NCI-H146 treated with DMSO at 0.1 percent for 48 hours (cell line): ENCODE results near the gene DEGS1.

Experiments used
- DNase-seq: peaks from one replicate; lab custom pipeline; 2025; ENCODE audit not compliant: unreplicated experiment; lab: John Stamatoyannopoulos, UW

The DEGS1 gene

DNA sequence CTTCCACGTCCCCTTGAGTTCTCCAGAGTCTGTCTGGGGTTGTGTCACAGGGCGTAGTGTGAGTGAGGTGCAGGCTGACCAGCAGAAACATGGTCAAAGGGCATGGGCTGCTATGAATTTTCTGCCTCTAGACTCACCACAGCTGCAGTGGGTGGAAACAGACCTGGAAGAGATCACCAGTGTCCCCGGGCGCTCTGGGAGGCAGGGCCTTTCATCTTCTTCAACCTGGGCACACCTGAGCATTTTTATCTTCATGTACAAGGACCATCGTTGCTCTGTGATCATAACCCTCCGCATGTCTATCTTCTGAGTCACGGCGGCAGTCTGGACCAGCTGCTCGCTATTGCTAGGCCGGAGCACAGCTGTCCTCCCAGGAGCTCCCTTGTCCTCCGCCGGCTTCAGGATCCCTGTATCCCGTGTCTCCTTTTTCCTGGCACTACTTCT is 29.6 kb downstream of the DEGS1 start:
- no peak for DNase-seq

DNA sequence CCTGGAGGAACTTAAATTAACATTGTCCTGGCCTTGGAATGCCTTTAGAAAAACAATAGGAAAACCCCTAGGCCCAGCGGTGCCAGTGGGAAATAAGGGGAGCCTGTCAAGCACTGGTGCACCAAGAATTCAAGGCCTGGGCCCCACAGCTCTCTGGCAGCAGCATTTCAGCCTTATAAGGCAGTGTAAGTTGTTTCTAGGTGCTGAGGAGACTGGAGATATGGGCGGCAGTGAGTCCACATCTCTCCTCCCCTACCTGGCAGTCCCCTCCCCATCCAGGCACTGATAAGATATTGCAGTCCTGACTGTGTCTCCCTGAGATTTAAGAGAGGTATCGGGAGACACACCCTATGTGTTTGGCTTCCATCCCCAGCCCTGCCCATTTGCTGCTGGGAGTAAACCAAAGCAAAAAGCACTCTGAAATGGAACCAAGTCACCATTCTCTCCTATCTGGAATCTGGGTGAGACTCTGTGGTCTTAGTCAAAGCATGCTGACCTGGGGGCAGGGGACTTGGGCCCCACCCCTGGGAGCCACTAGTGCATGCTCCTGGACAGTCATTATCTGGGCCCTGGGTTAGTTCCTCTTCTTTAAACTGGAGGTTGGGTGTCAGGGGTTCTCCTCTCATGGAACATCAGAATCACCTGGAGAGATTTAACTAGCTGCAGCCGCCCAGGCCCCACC is 30.5 kb downstream of the DEGS1 start:
- no peak for DNase-seq

DNA sequence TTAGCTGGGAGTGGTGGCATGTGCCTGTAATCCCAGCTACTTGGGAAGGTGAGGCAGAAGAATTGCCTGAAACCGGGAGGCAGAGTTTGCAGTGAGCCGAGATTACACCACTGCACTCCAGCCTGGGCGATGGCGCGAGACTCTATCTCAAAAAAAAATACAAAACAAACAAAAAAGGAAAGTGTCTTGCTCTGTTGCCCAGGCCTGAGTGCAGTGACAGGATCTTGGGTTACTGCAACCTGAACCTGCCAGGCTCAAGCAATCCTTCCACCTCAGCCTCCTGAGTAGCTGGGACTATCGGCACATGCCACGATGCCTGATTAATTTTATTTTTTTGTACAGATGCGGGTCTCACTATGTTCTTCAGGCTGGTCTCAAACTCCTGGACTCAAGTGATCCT is 33.3 kb downstream of the DEGS1 start:
- no peak for DNase-seq

DNA sequence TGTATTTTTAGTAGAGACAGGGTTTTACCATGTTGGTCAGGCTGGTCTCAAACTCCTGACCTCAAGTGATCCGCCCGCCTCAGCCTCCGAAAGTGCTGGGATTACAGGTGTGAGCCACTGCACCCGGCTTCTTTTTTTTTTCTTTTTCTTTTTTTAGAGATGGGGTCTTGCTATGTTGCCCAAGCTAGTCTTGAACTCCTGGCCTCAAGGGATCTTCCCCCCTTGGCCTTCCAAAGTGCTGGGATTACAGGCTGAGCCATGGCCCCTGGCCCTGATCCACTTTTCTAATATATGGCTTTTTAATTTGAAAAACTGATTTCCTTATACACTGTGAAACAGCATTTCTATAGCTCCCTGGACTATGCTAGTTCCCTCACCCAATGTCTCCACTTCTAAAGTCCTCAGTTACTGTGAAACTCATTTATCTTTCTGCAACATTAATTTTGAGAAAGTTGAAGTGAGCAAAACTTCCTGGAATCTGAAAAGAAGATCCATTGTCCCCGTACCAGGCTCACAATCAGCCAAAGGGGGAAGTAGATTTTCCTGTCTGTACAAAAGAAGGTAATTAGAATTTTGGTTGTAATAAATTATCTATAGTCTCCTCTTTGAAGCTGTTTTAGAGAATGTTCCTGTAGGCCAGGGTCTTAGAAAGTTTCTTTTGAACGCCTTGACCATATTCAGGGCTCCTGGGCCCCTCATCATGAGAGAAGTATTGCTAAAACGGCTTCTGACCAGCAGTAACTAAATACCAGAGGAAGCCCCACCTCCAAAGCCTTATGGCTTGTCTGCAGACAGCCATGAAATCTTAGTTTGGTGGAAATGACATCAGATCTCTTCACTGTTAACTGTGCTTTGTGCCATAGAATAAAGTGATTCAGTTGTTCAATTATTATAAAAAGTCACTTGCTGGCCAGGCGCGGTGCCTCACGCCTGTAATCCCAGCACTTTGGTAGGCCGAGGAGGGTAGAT is 34.9 kb downstream of the DEGS1 start:
- DNase-seq: no peak

DNA sequence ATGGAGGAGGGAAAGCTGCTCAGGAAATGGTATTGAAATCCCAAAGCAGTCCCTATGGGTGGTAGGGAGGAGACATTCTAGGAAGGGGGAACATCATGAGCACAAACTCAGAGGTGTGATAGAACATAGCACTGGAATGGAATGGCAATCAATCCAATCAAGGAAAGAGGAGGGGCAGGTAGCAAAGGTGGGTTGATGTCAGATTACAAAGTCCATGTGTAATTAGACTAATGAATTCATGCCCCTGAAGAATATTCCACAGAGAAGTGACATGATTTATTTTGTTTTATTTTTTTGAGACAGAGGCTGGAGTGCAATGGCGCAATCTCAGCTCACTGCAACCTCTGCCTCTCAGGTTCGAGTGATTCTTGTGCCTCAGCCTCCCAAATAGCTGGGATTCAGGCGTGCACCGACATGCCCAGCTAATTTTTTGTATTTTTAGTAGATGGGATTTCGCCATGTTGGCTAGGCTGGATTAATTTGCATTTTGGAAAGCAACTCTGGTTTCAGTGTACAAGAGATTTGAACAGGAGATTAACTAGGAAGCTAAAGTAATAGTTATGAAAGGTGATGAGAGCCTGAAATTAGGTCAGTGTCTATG is 36.1 kb downstream of the DEGS1 start:
- DNase-seq: no peak

DNA sequence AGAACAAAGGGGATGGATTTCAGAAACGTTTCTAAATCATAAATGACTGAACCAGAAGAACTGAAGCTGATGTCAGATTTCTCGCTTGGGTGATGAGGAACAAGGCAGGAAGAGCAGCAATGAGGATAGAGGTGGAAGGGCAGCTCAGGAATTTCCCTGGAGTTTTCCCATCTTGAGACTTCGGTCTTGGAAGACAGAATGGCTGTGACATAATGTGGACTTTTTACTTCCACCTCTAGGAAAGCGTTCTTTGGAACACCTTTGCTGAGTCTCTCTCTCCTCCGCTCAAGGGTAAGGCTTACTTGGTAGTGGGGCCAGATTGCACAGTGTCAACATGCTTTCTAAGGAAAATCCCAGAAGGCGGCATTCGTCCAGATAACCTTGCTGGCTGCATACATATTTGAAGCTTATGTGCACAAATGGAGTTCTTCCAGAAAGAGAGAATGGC is 36.6 kb downstream of the DEGS1 start:
- DNase-seq: no peak

DNA sequence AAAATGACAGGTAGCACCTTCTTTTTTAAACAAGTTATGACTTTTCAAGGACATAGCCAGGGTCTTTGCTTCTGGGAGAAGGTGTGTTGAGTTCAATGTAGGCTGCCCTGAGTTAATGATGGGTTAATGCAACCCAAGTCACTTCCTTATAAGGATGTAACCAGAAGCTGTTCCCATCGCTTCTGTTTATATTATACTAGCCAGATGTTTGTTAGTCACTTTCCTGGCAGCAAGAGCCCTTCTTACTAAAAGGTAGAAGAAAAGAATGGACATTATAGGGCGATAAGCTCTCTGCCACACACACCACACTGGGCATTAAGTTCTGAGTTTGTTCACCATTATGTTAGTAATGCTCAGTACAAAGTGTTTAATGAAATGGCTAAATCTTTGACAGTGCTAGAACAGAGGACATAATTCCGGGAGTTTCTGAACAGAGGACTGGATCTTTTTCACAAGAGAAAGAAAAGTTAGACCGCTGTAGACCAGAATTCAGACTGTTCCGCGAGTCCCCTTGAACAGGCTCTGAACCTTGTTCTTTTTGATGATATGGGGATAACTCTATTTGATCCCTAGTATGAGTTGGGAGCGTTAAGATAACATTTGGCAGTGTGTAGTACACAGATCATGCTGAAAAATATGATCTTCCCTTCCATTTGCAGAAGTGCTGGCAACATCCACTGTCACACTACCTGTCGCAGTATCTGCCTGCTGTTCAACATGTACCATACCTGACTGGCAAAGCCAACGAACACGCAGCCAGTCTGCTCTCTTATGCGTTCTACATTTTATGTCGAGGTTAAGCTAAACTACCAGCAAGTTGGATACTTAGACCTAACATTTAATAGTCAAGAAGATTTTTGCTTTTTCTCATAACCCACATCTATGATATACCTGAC is 41.0 kb downstream of the DEGS1 start:
- no peak for DNase-seq

DNA sequence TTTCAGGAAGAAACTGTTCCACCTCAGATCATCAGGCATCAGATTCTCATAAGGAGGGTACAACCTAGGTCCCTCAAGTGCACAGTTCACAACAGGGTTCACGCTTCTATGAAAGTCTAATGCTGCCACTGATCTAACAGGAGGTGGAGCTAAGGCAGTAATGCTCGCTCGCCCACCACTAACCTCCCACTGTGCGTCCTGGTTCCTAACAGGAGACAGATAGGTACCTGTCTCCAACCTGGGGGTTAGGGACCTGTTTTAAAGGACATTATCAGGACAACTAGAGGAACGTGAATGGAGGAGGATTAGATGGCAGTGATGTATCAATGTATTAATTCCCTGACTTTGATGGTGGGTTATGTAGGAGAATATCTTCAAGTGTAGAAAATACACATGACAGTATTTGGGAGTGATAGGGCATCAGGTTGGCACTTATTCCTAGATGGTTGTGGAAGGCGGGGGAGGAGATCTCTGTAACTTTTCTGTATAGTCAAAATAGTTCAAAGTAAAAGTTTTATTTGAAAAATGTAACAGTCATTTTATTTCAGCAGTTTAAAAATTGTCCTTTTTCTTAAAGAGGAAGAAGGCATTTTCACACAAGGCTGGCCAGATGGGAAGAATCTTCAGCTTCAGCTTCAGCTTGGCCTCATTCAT is 43.9 kb downstream of the DEGS1 start:
- DNase-seq: no peak

DNA sequence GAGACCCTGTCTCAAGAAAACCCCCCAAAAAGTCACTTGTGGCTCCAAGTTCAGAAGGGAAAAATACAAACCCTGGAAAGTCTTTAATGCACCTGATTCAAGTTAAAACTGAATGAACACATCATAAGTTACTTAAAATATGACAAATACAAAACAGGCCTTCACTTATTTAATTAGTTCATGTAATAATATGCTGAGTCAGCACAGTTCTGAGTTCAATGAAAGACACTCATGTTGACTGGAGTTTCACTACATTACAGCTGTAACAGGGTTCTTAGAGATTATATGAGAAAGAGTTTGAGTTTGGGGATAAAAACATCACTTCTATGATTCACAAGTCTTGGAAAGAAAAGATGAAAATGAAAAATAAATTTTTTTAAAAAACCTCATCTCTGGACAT is 51.0 kb downstream of the DEGS1 start:
- DNase-seq: no peak

DNA sequence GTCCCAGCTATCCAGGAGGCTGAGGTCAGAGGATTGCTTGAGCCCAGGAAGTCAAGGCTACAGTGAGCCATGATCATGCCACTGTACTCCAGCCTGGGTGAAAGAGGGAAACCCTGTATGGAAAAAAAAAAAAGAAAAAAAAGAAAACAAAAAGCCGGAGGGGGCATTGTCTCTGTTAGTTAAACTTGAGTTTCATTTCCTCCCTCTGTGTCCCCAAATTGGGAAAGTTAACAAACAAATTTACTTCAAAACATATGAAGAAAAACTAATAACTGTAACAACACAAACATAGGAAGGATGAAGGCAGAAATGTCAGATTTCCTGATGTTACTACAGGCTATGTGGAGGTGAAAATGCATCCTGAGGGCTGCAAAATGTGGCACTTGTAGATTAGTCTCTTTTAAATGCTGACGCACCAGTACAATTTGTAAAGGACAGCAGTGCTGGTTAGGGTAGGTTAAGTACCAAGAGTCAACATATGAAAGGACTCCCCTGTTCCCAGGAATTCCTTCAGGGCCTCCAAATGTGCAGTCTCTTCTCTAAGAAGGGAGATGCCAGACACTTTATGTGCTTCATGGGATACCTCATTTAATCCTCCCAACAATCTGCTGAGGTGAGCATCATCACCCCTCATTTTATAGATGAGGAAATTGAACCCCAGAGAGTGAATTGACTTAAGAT is 52.9 kb downstream of the DEGS1 start:
- no peak for DNase-seq

DNA sequence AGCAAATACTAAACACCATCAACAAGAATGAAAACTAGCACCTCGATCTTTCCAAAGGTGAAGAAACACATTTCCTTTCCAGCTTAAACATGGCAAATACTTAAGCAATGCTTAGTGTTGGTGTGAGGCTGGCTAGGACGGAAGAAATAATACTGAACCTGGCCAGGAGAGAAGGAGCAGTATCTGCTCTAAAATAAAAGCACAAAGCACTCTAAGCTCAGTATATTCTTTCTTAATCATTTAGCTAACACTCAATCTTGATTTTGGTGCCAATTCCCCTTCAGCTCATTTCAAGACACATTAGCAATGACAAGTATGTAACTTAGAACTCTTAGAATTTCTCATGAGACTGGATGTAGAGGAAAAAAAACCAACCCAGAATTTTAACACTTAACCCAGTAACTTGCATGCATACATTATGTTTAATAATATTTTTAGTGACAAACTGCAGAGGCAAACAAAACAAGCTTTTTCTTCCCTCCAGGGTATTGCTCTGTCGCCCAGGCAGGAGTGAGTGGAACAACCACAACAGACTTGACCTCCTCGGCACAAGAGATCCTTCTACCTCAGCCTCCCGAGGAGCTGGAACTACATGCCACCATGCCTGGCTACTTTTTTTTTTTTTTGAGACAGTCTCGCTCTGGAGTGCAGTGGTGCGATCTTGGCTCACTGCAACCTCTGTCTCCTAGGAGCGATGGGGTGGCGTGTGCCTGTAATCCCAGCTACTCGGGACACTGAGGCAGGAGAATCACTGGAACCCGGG is 54.3 kb downstream of the DEGS1 start:
- no peak for DNase-seq

DNA sequence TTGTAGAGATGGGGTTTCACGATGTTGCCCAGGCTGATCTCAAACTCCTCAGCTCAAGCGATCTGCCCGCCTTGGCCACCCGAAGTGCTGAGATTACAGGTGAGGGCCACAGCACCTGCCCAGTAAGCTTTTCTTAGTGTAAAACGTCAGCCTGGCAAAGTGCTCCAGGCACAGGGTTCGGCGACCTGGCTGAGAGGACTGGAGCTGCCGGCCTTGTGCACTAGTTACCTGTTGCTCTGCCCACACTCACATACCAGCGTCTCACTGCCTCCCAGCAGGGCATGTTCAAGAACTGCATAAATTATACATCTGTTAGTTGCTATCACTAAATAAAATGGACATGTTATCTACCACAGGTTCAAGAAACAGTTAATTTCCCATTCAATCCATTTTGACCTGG is 55.2 kb downstream of the DEGS1 start:
- no peak for DNase-seq

DNA sequence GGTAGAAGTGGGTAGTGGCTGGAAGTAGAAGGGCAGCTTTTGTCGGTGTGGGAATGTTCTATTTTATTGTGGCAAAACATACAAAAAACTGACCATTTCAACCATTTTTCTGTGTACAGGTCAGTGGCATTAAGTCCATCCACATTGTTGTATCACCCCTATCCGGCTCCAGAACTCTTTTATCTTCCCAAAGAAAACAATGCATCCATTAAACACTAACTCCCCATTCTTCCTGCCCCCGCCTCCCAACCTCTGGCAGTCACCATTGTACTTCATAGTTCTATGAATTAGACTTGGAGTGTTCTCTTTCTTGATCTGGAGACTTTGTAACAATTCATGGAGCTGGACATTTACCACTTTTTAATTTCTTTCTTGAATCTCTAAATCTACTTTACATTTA is 55.7 kb downstream of the DEGS1 start:
- no peak for DNase-seq
